GM12878 (cell line): ENCODE measurements around the gene MAP3K10. TPM values are rescaled to one million over a fixed set of nuclear protein-coding genes. Genes with fewer than 3 reads are reported as not detected.
"Not testable (repeated sequence)": the region's sequence is repeated elsewhere in the genome, so short reads cannot be mapped to it uniquely, and the experiment has no call there.

Source experiments
- ATAC-seq: fragments of 200-7000 bp; cut with Tn5 transposase; 3 replicates; pipeline ENCODE4 v1.9.1; 2020; ENCODE audit warnings: mild to moderate bottlenecking, moderate library complexity
- BruUV-seq: library from RNA; stranded (reverse); fragments of 400-500 nt; replicated peaks from 2 replicates; lab custom pipeline; 2021; lab: Mats Ljungman, UMichigan
- CTCF ChIA-PET: fragments of 300-600 bp; sonication (Branson Sonifier 250); formaldehyde crosslinking; extraction: SDS; loops from one replicate; lab custom pipeline; 2021; ENCODE audit warnings: inconsistent platforms; lab: Yijun Ruan, JAX
- POLR2A ChIA-PET: fragments of 350-600 bp; formaldehyde crosslinking; extraction: SDS; loops from one replicate; lab custom pipeline; 2021; ENCODE audit warnings: inconsistent platforms; lab: Charles Lee
- RAD21 ChIA-PET: fragments of 300-600 bp; sonication (Branson Sonifier 250); formaldehyde crosslinking; loops from one replicate; lab custom pipeline; 2023; ENCODE audit warnings: antibody characterized with exemption; ENCODE audit not compliant: unreplicated experiment; lab: Charles Lee
- SMC1A ChIA-PET: fragments of 300-600 bp; sonication (Branson Sonifier 250); formaldehyde crosslinking; loops from one replicate; lab custom pipeline; 2023; ENCODE audit not compliant: unreplicated experiment, uncharacterized antibody; lab: Charles Lee
- DNase-seq: peaks from one replicate; pipeline ENCODE4 v3.0.0-alpha.2; 2011; ENCODE audit warnings: low read depth, low spot score
- FAIRE-seq: peaks from 3 replicates; lab custom pipeline; 2011; peaks lifted over from hg19 to GRCh38; lab: Jason Lieb, UNC
- H2AFZ ChIP-seq: 2 replicates; pipeline ENCODE4 v1.6.0; 2011; ENCODE audit warnings: low read depth, low read length, control low read depth; ENCODE audit not compliant: control insufficient read depth
- H3K27ac ChIP-seq: 2 replicates; pipeline ENCODE4 v1.5.1; 2011; ENCODE audit warnings: control low read depth; ENCODE audit not compliant: control insufficient read depth, insufficient read depth
- H3K27me3 ChIP-seq, 2 experiments: replicated peaks in 1 of 2; 2 replicates each; pipeline versions ENCODE4 v1.6.0 to v1.6.1; 2011; ENCODE audit warnings: low read length in 1 of 2; ENCODE audit not compliant: control insufficient read depth in 2 of 2, insufficient read depth in 2 of 2
- H3K36me3 ChIP-seq, 2 experiments: 2 replicates each; pipeline ENCODE4 v1.5.1; 2011; ENCODE audit warnings: low read length in 1 of 2; ENCODE audit not compliant: control insufficient read depth in 2 of 2, insufficient read depth in 2 of 2
- H3K4me1 ChIP-seq: 2 replicates; pipeline ENCODE4 v1.6.1; 2011; ENCODE audit warnings: mild to moderate bottlenecking, low read length, moderate library complexity, mixed read lengths; ENCODE audit not compliant: control insufficient read depth, insufficient read depth
- H3K4me2 ChIP-seq: 2 replicates; pipeline ENCODE4 v1.6.0; 2011; ENCODE audit warnings: control low read depth; ENCODE audit not compliant: control insufficient read depth, insufficient read depth
- H3K4me3 ChIP-seq: fragments of 200-600 bp; sonication (generic); 2 replicates; pipeline ENCODE4 v1.5.1; 2016
- H3K79me2 ChIP-seq: 2 replicates; pipeline ENCODE4 v1.6.0; 2011; ENCODE audit warnings: low read length; ENCODE audit not compliant: control insufficient read depth, insufficient read depth
- H3K9ac ChIP-seq: 2 replicates; pipeline ENCODE4 v1.8.0; 2011; ENCODE audit warnings: low read length, control low read depth, mixed read lengths; ENCODE audit not compliant: control insufficient read depth, insufficient read depth
- H3K9me3 ChIP-seq: replicated peaks from 3 replicates; pipeline ENCODE4 v1.5.1; 2011; ENCODE audit warnings: mild to moderate bottlenecking, low read length; ENCODE audit not compliant: control insufficient read depth, insufficient read depth
- H4K20me1 ChIP-seq: 2 replicates; pipeline ENCODE4 v1.6.0; 2011; ENCODE audit not compliant: control insufficient read depth, insufficient read depth
- ETV6 ChIP-seq, 2 experiments: fragments of 450-650 bp in 1 of 2; IDR thresholded peaks in 1 of 2; conservative IDR thresholded peaks in 1 of 2; 2 replicates each; pipeline ENCODE4 v1.6.1; 2014; ENCODE audit warnings: antibody characterized with exemption in 1 of 2, borderline replicate concordance in 1 of 2, low read depth in 1 of 2, mild to moderate bottlenecking in 1 of 2, moderate library complexity in 1 of 2
- HDGF ChIP-seq: fragments of 450-650 bp; IDR thresholded peaks from 2 replicates; pipeline ENCODE4 v1.6.1; 2016; ENCODE audit warnings: antibody characterized with exemption
- NR2F1 ChIP-seq: fragments of 450-650 bp; conservative IDR thresholded peaks from 2 replicates; pipeline ENCODE4 v1.6.1; 2017; ENCODE audit warnings: mild to moderate bottlenecking
- STAT1 ChIP-seq: fragments of 450-650 bp; conservative IDR thresholded peaks from 2 replicates; pipeline ENCODE4 v1.6.1; 2014; ENCODE audit warnings: antibody characterized with exemption, mild to moderate bottlenecking
- TARDBP ChIP-seq: IDR thresholded peaks from 2 replicates; pipeline ENCODE4 v1.6.1; 2016; ENCODE audit warnings: borderline replicate concordance
- WGBS: methylation state at CpG from one replicate; pipeline ENCODE4 v1.1.6; 2016; ENCODE audit warnings: low lambda C conversion rate; ENCODE audit not compliant: insufficient replicate concordance, insufficient coverage; ENCODE audit errors: missing lambda C conversion rate; 5-methylcytosine and 5-hydroxymethylcytosine counted together
- in situ Hi-C: fragments of 300-500 bp; cut with MboI; formaldehyde crosslinking; loops from 9 replicates; pipeline ENCODE4 v1.14.3; 2018; ENCODE audit warnings: mixed read lengths
- intact Hi-C: fragments of 100-400 bp; cut with micrococcal nuclease; formaldehyde crosslinking; loops from one replicate; pipeline ENCODE4 v1.14.2; 2022; ENCODE audit not compliant: unreplicated experiment
- polyA plus RNA-seq, 11 experiments: library from polyadenylated mRNA; depleted of rRNA in 4 of 11; unstranded in 6 of 11; stranded (reverse) in 5 of 11; fragments of >200 nt; fragmentation: Nextera tagmentation in 4 of 11; fragmentation: Illumina TruSeq in 1 of 11; extraction: Ambion mirVana in 4 of 11; extraction: Trizol in 1 of 11; gene quantifications; 1 replicate in 1 of 11; 2 replicates in 10 of 11; pipeline versions ENCODE4 v1.2.1 to v1.2.3, GENCODE V29; 2011 to 2016; ENCODE audit warnings: inconsistent platforms in 2 of 11, missing spikeins in 2 of 11, low read depth in 1 of 11
- total RNA-seq, 4 experiments: library from RNA; depleted of rRNA in 3 of 4; stranded (reverse); fragments of >200 nt in 3 of 4; fragmentation: Illumina TruSeq in 1 of 4; extraction: Trizol in 1 of 4; gene quantifications; 2 replicates each; pipeline versions ENCODE4 v1.2.1 to v1.2.3, GENCODE V29; 2013 to 2021
- TF ChIP-seq, protein P1 (sequence below): IDR thresholded peaks from 2 replicates; pipeline ENCODE4 v1.6.1; 2012; ENCODE audit warnings: low read depth, low read length, improper control_type of control experiment

Gene MAP3K10
- total and polyA plus RNA-seq, 10 of the 15 experiments (the other 5 are each of a cell fraction or from before 2014, with no cell fraction given) = 0.11 to 16.6 (median 2.6) TPM

DNA sequence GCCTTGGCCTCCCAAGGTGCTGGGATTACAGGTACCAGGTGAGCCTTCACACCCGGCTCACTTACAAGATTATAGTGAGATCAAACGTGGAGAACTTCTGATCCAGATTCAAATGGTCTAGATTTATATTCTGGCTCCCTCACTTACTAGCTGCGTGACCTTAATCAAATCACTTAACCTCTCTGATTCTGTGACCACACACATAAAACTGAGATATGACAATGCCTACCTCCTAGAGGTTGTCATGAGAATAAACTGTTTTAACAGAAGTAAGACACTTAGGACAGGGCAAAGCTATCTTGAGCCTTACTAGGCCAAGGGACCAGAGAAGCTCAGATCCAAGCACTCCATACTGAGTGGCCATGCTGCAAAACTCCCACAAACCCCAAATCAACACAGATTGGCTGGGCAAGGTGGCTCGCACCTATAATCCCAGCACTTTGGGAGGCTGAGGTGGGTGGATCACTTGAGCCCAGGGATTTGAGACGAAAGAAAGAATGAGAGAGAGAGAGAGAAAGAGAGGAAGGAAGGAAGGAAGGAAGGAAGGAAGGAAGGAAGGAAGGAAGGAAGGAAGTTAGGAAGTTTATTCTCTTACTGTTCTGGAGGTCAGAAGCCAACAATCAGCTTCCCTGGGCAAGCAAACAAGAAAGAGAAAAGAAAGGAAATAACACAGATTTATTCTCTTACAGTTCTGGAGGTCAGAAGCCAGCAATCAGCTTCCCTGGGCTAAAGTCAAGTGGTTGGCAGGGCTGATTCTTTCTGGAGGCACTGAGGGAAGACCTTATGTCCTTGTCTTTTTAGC lies 46.1 kb upstream of the MAP3K10 start:
- peak overlapping the region; percentile 87 for H3K27ac ChIP-seq
- no TSS peak for BruUV-seq
- peak overlapping the region; percentile 81; the same call in 1 of the 2 replicates for H3K4me2 ChIP-seq
- peaks cover 43% of the 10 kb centered on the region for H3K4me1 ChIP-seq
- SMC1A ChIA-PET = interaction anchor here (0.9 to 7.1 kb wide), 7 partner anchors 9 to 45 kb away, joined by 3 to 99 read pairs (median 4); no protein-coding TSS in a partner anchor
- WGBS = 75% methylated on average over 5 of the region's 5 CpGs
- DNase-seq (no peak), FAIRE-seq (no peak), ATAC-seq (peak; percentile 54)
- no peaks in the 10 kb centered on the region for H3K36me3 ChIP-seq
- H3K4me3 ChIP-seq = no peak overlapping the region
- TF ChIP-seq, protein P1, sequence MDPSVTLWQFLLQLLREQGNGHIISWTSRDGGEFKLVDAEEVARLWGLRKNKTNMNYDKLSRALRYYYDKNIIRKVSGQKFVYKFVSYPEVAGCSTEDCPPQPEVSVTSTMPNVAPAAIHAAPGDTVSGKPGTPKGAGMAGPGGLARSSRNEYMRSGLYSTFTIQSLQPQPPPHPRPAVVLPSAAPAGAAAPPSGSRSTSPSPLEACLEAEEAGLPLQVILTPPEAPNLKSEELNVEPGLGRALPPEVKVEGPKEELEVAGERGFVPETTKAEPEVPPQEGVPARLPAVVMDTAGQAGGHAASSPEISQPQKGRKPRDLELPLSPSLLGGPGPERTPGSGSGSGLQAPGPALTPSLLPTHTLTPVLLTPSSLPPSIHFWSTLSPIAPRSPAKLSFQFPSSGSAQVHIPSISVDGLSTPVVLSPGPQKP = no peak
- TF ChIP-seq NR2F1 = no peak
- no peak for TF ChIP-seq TARDBP
- TF ChIP-seq HDGF = no peak
- no peak for TF ChIP-seq STAT1
- peak in 1 of 2 experiments; percentile 94; a peak in 2 of 4 replicates for TF ChIP-seq ETV6 (conservative IDR thresholded peaks at IDR 0.05 in 1 of 2, IDR thresholded peaks at IDR 0.05 in 1 of 2; ENCODE audit: borderline replicate concordance in 1 of 2, low read depth in 1 of 2)
- no peak overlapping the region; the same call in none of the 2 replicates for H2AFZ ChIP-seq
- RAD21 ChIA-PET = interaction anchor here (0.7 to 3.8 kb wide), 3 partner anchors 9 to 45 kb away, joined by 4 to 27 read pairs (median 5); no protein-coding TSS in a partner anchor
- intact Hi-C loops = loop anchor here (5.0 kb wide), 1 partner anchor 162 kb away; no protein-coding TSS in a partner anchor
- in situ Hi-C loops = loop anchor here (5.0 kb wide), 1 partner anchor 77 kb away; no protein-coding TSS in a partner anchor
- no peaks in the 10 kb centered on the region for H3K27me3 ChIP-seq
- no peak overlapping the region for H3K9ac ChIP-seq
- POLR2A ChIA-PET = interaction anchor here (1.3 kb wide), 1 partner anchor 10 kb away, joined by 4 read pairs; no protein-coding TSS in a partner anchor
- peaks cover 13% of the 10 kb centered on the region for H3K79me2 ChIP-seq
- no peaks in the 10 kb centered on the region for H3K9me3 ChIP-seq
- CTCF ChIA-PET = interaction anchor here (0.7 to 10.1 kb wide), 5 partner anchors 20 to 1078 kb away, joined by 3 to 199 read pairs (median 4); partner anchors contain the start of gene PSMC4
- H4K20me1 ChIP-seq = no peaks in the 10 kb centered on the region

DNA sequence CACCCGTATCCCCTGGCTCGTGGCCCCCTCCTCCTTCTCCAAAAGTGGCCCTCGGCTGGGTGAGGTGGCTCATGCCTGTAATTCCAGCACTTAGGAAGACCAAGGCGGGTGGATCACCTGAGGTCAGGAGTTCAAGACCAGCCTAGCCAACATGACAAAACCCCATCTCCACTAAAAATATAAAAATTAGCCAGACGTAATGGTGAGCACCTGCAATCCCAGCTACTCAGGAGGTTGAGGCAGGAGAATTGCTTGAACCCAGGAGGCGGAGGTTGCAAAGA lies 45.5 kb upstream of the MAP3K10 start:
- H3K4me1 ChIP-seq = peaks cover 43% of the 10 kb centered on the region
- H3K9me3 ChIP-seq, H4K20me1 ChIP-seq, H3K27me3 ChIP-seq, H3K9ac ChIP-seq, H3K36me3 ChIP-seq, intact Hi-C loops, H3K4me2 ChIP-seq, DNase-seq, FAIRE-seq, H3K4me3 ChIP-seq, H2AFZ ChIP-seq, BruUV-seq, in situ Hi-C loops, ATAC-seq: not testable (repeated sequence)
- POLR2A ChIA-PET = interaction anchor here (1.3 kb wide), 1 partner anchor 10 kb away, joined by 4 read pairs; no protein-coding TSS in a partner anchor
- SMC1A ChIA-PET = interaction anchor here (0.9 to 7.1 kb wide), 6 partner anchors 9 to 45 kb away, joined by 3 to 99 read pairs (median 4); no protein-coding TSS in a partner anchor
- RAD21 ChIA-PET = interaction anchor here (0.8 to 3.8 kb wide), 2 partner anchors 8 to 20 kb away, joined by 4 to 27 read pairs; no protein-coding TSS in a partner anchor
- WGBS = 97% methylated on average over 6 of the region's 6 CpGs
- H3K27ac ChIP-seq = peak overlapping the region; percentile 42
- H3K79me2 ChIP-seq = peaks cover 13% of the 10 kb centered on the region
- CTCF ChIA-PET = interaction anchor here (1.1 to 10.1 kb wide), 4 partner anchors 19 to 497 kb away, joined by 3 to 199 read pairs (median 5); partner anchors contain the start of gene PSMC4
